Upper lobe of left lung (tissue), 6 donors: Measurements from ENCODE around the gene PPP1R12C. TPM values are rescaled to one million over a fixed set of nuclear protein-coding genes. Genes with fewer than 3 reads are reported as not detected.

Experiments
- ATAC-seq, 2 donors: fragments of 200-7000 bp; cut with Tn5 transposase; one replicate each; pipeline ENCODE4 v1.9.1; 2022; ENCODE audit warnings: mild to moderate bottlenecking in 2 of 2, moderate library complexity in 2 of 2; ENCODE audit not compliant: low FRiP score in 2 of 2
- DNase-seq, 2 donors: peaks; one replicate each; pipeline ENCODE4 v3.0.0-alpha.2; 2019 to 2020
- H3K27ac ChIP-seq, 4 donors: fragments of 200-600 bp; sonication (generic); one replicate each; pipeline ENCODE4 v1.5.1; 2016 to 2019
- H3K27me3 ChIP-seq, 4 donors: fragments of 200-600 bp; sonication (generic); one replicate each; pipeline ENCODE4 v1.5.1; 2017 to 2019
- H3K36me3 ChIP-seq, 4 donors: fragments of 200-600 bp; sonication (generic); one replicate each; pipeline ENCODE4 v1.5.1; 2016 to 2019
- H3K4me1 ChIP-seq, 4 donors: fragments of 200-600 bp; sonication (generic); one replicate each; pipeline ENCODE4 v1.5.1; 2018 to 2019
- H3K4me3 ChIP-seq, 4 donors: fragments of 200-600 bp; sonication (generic); one replicate each; pipeline ENCODE4 v1.5.1; 2017 to 2019; ENCODE audit warnings: mild to moderate bottlenecking in 2 of 4, moderate library complexity in 1 of 4
- H3K9me3 ChIP-seq, 4 donors: fragments of 200-600 bp; sonication (generic); one replicate each; pipeline ENCODE4 v1.5.1; 2018 to 2019
- EP300 ChIP-seq, 4 donors: sonication (generic); formaldehyde crosslinking; IDR thresholded peaks; one replicate each; pipeline ENCODE4 v1.5.1; 2017; ENCODE audit warnings: antibody characterized with exemption in 4 of 4, control low read depth in 2 of 4
- POLR2A ChIP-seq, 4 donors: fragments of 450-650 bp; IDR thresholded peaks; one replicate each; pipeline ENCODE4 v1.5.1; 2016 to 2017; ENCODE audit warnings: antibody characterized with exemption in 4 of 4, mild to moderate bottlenecking in 2 of 4
- POLR2AphosphoS5 ChIP-seq, 2 donors: sonication (generic); formaldehyde crosslinking; IDR thresholded peaks; one replicate each; pipeline ENCODE4 v1.5.1; 2017; ENCODE audit warnings: antibody characterized with exemption in 2 of 2
- WGBS, 2 donors: methylation state at CpG; one replicate each; pipeline ENCODE4 v1.1.5; 2017 to 2018; 5-methylcytosine and 5-hydroxymethylcytosine counted together
- total RNA-seq, 6 donors: library from RNA; depleted of rRNA in 4 of 6; stranded (reverse); fragments of >200 nt in 4 of 6; gene quantifications; one replicate each; pipeline versions ENCODE4 v1.1.0 to v1.2.1, GENCODE V29; 2016 to 2021
- TF ChIP-seq, protein P1 (sequence below), 6 experiments: fragments of 450-650 bp in 4 of 6; fragments of 200-600 bp in 2 of 6; sonication (generic) in 2 of 6; IDR thresholded peaks; one replicate each; pipeline ENCODE4 v1.5.1; 2016 to 2019; ENCODE audit warnings: antibody characterized with exemption in 6 of 6
- donor health status: DM: no; HTN: no; CAD: no; lungs with moderate emphysema.
- donor health status: DM: no; HTN: yes; CAD: no; lungs with severe emphysema.

PPP1R12C gene
- total RNA-seq, 6 donors from 2014 or later: 99.6 to 369 (median 158) TPM

DNA sequence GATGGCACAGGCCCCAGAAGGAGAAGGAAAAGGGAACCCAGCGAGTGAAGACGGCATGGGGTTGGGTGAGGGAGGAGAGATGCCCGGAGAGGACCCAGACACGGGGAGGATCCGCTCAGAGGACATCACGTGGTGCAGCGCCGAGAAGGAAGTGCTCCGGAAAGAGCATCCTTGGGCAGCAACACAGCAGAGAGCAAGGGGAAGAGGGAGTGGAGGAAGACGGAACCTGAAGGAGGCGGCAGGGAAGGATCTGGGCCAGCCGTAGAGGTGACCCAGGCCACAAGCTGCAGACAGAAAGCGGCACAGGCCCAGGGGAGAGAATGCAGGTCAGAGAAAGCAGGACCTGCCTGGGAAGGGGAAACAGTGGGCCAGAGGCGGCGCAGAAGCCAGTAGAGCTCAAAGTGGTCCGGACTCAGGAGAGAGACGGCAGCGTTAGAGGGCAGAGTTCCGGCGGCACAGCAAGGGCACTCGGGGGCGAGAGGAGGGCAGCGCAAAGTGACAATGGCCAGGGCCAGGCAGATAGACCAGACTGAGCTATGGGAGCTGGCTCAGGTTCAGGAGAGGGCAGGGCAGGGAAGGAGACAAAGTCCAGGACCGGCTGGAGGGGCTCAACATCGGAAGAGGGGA lies 1.1 kb downstream of the PPP1R12C start:
- peak in 3 of 4 donors; percentile 19 to 41 (median 31) for TF ChIP-seq POLR2A (IDR thresholded peaks at IDR 0.05)
- TF ChIP-seq, protein P1, sequence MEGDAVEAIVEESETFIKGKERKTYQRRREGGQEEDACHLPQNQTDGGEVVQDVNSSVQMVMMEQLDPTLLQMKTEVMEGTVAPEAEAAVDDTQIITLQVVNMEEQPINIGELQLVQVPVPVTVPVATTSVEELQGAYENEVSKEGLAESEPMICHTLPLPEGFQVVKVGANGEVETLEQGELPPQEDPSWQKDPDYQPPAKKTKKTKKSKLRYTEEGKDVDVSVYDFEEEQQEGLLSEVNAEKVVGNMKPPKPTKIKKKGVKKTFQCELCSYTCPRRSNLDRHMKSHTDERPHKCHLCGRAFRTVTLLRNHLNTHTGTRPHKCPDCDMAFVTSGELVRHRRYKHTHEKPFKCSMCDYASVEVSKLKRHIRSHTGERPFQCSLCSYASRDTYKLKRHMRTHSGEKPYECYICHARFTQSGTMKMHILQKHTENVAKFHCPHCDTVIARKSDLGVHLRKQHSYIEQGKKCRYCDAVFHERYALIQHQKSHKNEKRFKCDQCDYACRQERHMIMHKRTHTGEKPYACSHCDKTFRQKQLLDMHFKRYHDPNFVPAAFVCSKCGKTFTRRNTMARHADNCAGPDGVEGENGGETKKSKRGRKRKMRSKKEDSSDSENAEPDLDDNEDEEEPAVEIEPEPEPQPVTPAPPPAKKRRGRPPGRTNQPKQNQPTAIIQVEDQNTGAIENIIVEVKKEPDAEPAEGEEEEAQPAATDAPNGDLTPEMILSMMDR (IDR thresholded peaks at IDR 0.05): no peak
- peak in 1 of 2 donors; percentile 22 for TF ChIP-seq POLR2AphosphoS5 (IDR thresholded peaks at IDR 0.05)
- no peak for TF ChIP-seq EP300 (IDR thresholded peaks at IDR 0.05)
- Histone ChIP-seq H3K27me3 (no peaks in the 10 kb centered on the region), H3K36me3 (peaks cover 0 to 14% (median 11%) of the 10 kb centered on the region in 4 donors), H3K27ac (peak overlapping the region; percentile 88 to 92 (median 90)), H3K4me1 (peaks cover 31 to 56% (median 50%) of the 10 kb centered on the region in 4 donors), H3K4me3 (peak overlapping the region; percentile 93 to 99 (median 95)), H3K9me3 (no peaks in the 10 kb centered on the region)
- WGBS, 2 donors: 2% methylated on average over 24 to 25 of the region's 25 CpGs
- peak; percentile 67 to 78 for DNase-seq
- ATAC-seq: peak; percentile 44 to 68

DNA sequence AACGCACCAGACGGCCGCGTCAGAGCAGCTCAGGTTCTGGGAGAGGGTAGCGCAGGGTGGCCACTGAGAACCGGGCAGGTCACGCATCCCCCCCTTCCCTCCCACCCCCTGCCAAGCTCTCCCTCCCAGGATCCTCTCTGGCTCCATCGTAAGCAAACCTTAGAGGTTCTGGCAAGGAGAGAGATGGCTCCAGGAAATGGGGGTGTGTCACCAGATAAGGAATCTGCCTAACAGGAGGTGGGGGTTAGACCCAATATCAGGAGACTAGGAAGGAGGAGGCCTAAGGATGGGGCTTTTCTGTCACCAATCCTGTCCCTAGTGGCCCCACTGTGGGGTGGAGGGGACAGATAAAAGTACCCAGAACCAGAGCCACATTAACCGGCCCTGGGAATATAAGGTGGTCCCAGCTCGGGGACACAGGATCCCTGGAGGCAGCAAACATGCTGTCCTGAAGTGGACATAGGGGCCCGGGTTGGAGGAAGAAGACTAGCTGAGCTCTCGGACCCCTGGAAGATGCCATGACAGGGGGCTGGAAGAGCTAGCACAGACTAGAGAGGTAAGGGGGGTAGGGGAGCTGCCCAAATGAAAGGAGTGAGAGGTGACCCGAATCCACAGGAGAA lies 1.9 kb downstream of the PPP1R12C start:
- TF ChIP-seq POLR2AphosphoS5 (IDR thresholded peaks at IDR 0.05): no peak
- TF ChIP-seq EP300 (IDR thresholded peaks at IDR 0.05): no peak
- TF ChIP-seq POLR2A (IDR thresholded peaks at IDR 0.05): no peak
- TF ChIP-seq, protein P1 (IDR thresholded peaks at IDR 0.05): no peak
- Histone ChIP-seq H3K9me3 (no peaks in the 10 kb centered on the region), H3K27ac (peak overlapping the region; percentile 88 to 92 (median 90)), H3K4me1 (peaks cover 31 to 56% (median 50%) of the 10 kb centered on the region in 4 donors), H3K4me3 (peak overlapping the region in 3 of 4 donors; percentile 93 to 99 (median 96)), H3K36me3 (peaks cover 0 to 17% (median 11%) of the 10 kb centered on the region in 4 donors), H3K27me3 (no peaks in the 10 kb centered on the region)
- ATAC-seq (no peak), DNase-seq (no peak)
- 68 to 75% methylated on average over 12 to 13 of the region's 13 CpGs for WGBS, 2 donors

DNA sequence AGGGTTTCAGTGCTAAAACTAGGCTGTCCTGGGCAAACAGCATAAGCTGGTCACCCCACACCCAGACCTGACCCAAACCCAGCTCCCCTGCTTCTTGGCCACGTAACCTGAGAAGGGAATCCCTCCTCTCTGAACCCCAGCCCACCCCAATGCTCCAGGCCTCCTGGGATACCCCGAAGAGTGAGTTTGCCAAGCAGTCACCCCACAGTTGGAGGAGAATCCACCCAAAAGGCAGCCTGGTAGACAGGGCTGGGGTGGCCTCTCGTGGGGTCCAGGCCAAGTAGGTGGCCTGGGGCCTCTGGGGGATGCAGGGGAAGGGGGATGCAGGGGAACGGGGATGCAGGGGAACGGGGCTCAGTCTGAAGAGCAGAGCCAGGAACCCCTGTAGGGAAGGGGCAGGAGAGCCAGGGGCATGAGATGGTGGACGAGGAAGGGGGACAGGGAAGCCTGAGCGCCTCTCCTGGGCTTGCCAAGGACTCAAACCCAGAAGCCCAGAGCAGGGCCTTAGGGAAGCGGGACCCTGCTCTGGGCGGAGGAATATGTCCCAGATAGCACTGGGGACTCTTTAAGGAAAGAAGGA lies 2.8 kb downstream of the PPP1R12C start:
- DNase-seq: peak in 1 of 2 donors; percentile 19
- no peak for ATAC-seq
- Histone ChIP-seq H3K27me3 (no peaks in the 10 kb centered on the region), H3K36me3 (peaks cover 0 to 26% (median 15%) of the 10 kb centered on the region in 4 donors), H3K9me3 (no peaks in the 10 kb centered on the region), H3K27ac (peak overlapping the region; percentile 69 to 92 (median 84)), H3K4me3 (peak overlapping the region in 1 of 4 donors; percentile 99), H3K4me1 (peaks cover 31 to 56% (median 50%) of the 10 kb centered on the region in 4 donors)
- no peak for TF ChIP-seq POLR2AphosphoS5 (IDR thresholded peaks at IDR 0.05)
- TF ChIP-seq, protein P1 (IDR thresholded peaks at IDR 0.05): no peak
- TF ChIP-seq POLR2A (IDR thresholded peaks at IDR 0.05): no peak
- no peak for TF ChIP-seq EP300 (IDR thresholded peaks at IDR 0.05)
- 92 to 93% methylated on average over 9 of the region's 9 CpGs for WGBS, 2 donors

DNA sequence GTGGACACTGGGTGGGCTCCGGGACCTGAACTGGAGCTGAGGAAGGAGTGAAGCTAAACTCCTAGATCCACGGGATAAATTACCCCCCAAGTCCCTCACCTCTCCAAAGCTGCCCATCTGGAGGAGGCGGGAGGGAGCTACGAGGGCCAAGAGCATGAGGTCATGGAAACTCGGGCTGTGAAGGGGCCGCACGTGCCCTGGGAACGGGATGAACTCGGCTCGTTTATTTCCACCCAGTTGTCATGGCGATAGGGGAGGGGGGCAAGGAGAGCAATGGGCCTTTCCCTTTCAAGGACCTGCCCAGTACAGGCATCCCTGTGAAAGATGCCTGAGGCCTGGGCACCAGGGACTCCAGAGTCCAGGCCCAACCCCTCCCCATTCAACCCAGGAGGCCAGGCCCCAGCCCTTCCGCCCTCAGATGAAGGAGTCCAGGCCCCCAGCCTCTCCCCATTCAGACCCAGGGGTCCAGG lies 3.8 kb downstream of the PPP1R12C start:
- Histone ChIP-seq H3K27ac (peak overlapping the region; percentile 78 to 92 (median 86)), H3K9me3 (no peaks in the 10 kb centered on the region), H3K4me3 (no peak overlapping the region), H3K27me3 (no peaks in the 10 kb centered on the region), H3K36me3 (peaks cover 0 to 36% (median 18%) of the 10 kb centered on the region in 4 donors), H3K4me1 (peaks cover 31 to 52% (median 47%) of the 10 kb centered on the region in 4 donors)
- ATAC-seq (peak; percentile 58 to 59), DNase-seq (peak; percentile 75 to 85)
- WGBS, 2 donors: 35 to 51% methylated on average over 8 to 12 of the region's 12 CpGs
- TF ChIP-seq EP300 (IDR thresholded peaks at IDR 0.05) (peak in 3 of 4 donors; percentile 89 to 94 (median 90)), POLR2AphosphoS5 (IDR thresholded peaks at IDR 0.05) (peak; percentile 33 to 67)
- TF ChIP-seq, protein P1 (IDR thresholded peaks at IDR 0.05): no peak
